ENCODE measurements around the gene SYNGR3. TPM values are rescaled to one million over a fixed set of nuclear protein-coding genes. Genes with fewer than 3 reads are reported as not detected.
A peak's percentile ranks its signal among the peaks of the same experiment; 100 is the strongest.

Gene SYNGR3
- total and polyA plus RNA-seq, 11 donors, result 0.19 to 2.7 (median 0.86) TPM

DNA sequence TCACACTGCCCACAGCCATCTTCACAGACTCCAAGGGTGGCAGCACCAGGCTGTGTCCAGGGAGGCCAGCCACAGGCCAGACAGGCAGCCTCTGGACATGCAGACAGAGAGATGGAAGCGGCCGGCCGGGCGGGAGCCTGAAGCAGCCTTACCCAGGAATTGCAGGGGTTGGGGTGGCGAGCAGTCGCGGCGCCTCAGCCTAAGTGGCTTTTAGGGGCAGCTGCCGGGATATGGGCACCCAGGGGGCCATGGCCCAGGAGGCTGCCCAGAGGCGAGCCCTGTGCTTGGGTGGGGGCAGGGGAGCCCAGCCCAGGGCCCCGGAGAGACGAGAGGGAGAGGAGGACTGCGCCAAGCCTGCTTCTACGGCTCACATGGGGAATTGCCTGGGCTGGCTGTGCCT, 35.5 kb downstream of the SYNGR3 start:
- no peak for DNase-seq
- intact Hi-C loops (cut with DNase I), result loop anchor here in 3 of 10 donors (2.0 to 10.0 kb wide), 2 partner anchors 22 to 60 kb away; partner anchors contain the start of genes NTHL1 (in 1 of the 3) and TSC2 (in 1 of the 3)
- peak overlapping the region in 3 of 12 donors; percentile 57 to 98 (median 90) for H3K4me3 ChIP-seq
- TF ChIP-seq, protein P1, sequence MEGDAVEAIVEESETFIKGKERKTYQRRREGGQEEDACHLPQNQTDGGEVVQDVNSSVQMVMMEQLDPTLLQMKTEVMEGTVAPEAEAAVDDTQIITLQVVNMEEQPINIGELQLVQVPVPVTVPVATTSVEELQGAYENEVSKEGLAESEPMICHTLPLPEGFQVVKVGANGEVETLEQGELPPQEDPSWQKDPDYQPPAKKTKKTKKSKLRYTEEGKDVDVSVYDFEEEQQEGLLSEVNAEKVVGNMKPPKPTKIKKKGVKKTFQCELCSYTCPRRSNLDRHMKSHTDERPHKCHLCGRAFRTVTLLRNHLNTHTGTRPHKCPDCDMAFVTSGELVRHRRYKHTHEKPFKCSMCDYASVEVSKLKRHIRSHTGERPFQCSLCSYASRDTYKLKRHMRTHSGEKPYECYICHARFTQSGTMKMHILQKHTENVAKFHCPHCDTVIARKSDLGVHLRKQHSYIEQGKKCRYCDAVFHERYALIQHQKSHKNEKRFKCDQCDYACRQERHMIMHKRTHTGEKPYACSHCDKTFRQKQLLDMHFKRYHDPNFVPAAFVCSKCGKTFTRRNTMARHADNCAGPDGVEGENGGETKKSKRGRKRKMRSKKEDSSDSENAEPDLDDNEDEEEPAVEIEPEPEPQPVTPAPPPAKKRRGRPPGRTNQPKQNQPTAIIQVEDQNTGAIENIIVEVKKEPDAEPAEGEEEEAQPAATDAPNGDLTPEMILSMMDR (IDR thresholded peaks at IDR 0.05), result no peak
- H3K36me3 ChIP-seq, result peaks cover 0 to 9% (median 6%) of the 10 kb centered on the region in 9 donors
- 91 to 95% (median 93%) methylated on average over 11 to 14 of the region's 14 CpGs for WGBS, 4 donors
- H3K27me3 ChIP-seq, result peaks cover 6 to 33% (median 16%) of the 10 kb centered on the region in 9 donors
- H3K4me1 ChIP-seq, result peaks cover 0 to 75% (median 46%) of the 10 kb centered on the region in 12 donors
- ATAC-seq, result no peak
- H3K27ac ChIP-seq, result peak overlapping the region in 7 of 12 donors; percentile 33 to 97 (median 91)
- H3K9me3 ChIP-seq, result no peaks in the 10 kb centered on the region

DNA sequence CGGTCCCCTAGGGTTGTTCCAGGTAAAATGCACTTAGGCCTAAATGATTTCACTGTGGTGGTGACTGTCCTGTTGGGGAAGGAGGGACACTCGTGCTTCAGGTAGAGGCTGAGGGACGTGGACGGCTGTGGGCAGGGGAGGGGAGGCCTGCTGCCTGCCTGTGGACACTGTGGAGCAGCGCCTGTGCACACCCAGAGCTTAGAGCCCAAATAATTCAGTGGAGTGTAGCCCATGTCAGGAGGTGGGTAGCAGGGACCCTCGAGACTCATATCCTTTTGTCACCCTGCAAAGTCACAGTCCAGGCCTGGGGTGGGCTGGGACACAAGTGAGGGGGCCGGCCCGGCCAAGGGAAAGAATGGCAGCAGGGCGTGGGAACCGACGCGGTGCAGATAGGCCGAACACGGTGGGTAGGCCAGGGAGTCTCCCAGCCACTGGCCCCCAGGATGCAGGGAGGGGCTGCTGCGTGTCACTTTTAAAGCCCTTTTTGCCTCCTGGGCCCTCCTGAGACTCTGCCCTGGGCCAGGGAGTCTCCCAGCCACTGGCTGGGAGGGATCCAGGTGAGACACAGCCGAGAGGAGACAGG, 36.2 kb downstream of the SYNGR3 start:
- Histone ChIP-seq H3K27ac (peak overlapping the region; percentile 62 to 97 (median 88)), H3K36me3 (peaks cover 0 to 14% (median 6%) of the 10 kb centered on the region in 9 donors), H3K4me1 (peaks cover 0 to 72% (median 40%) of the 10 kb centered on the region in 12 donors), H3K27me3 (peaks cover 0 to 28% (median 9%) of the 10 kb centered on the region in 9 donors), H3K4me3 (peak overlapping the region in 11 of 12 donors; percentile 42 to 98 (median 89)), H3K9me3 (no peaks in the 10 kb centered on the region)
- no peak for TF ChIP-seq POLR2A (IDR thresholded peaks at IDR 0.05)
- TF ChIP-seq, protein P1 (IDR thresholded peaks at IDR 0.05), result no peak
- ATAC-seq (no peak), DNase-seq (peak in 2 of 5 donors; percentile 30 to 43)
- intact Hi-C loops (cut with DNase I), result loop anchor here in 3 of 10 donors (2.0 to 10.0 kb wide), 2 partner anchors 21 to 59 kb away; partner anchors contain the start of genes NTHL1 (in 2 of the 3) and TSC2 (in 2 of the 3)
- WGBS, 4 donors, result 66 to 76% (median 66%) methylated on average over 16 of the region's 16 CpGs

DNA sequence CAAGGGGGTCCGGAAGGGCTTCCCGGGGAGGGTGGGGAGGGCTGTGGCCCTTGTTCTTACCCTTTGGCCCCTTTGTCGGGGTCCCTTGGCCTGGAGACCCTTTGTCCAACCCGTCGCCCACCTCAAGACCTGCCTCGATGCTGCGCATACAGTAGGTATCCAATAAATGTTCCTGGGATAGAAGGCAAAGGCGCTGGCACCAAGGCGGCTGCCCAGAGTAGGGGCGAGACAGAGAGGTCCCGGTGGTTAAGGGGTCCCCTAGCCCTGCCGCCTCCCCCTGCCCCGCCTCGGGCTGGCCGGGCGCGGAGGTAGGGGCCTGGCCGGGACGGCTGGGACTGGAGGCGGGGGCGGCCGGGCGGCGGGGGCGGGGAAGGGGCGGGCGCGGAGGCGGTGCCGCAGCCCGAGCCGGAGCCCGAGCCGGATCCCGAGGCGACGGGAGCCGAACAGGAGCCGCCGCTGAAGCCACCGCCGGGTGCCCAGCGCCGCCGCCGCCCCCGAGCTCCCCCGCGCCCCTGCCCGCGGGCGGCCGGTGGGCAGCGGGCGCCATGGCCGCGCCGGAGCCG, 36.8 kb downstream of the SYNGR3 start, which contains the start of gene NHERF2:
TSS of gene NHERF2 (plus strand) at position 442 of the 563 bp plus-strand sequence. CDS start at position 546, 104 bp downstream.
- intact Hi-C loops (cut with DNase I), result loop anchor here in 2 of 10 donors (2.0 to 10.0 kb wide), 2 partner anchors 20 to 58 kb away; partner anchors contain the start of genes NTHL1 (in 1 of the 2) and TSC2 (in 1 of the 2)
- Histone ChIP-seq H3K4me3 (peak within 1 kb of the TSS; percentile 70 to 98 (median 88)), H3K36me3 (peaks cover 0 to 20% (median 6%) of the 10 kb centered on the region in 9 donors), H3K4me1 (peaks cover 0 to 74% (median 40%) of the 10 kb centered on the region in 12 donors), H3K27me3 (peaks cover 0 to 22% (median 3%) of the 10 kb centered on the region in 9 donors), H3K27ac (peak within 1 kb of the TSS; percentile 66 to 98 (median 92)), H3K9me3 (no peaks in the 10 kb centered on the region)
- ATAC-seq, result peak in 3 of 4 donors; percentile 3 to 9 (median 9)
- TF ChIP-seq POLR2A (IDR thresholded peaks at IDR 0.05), result no peak
- TF ChIP-seq, protein P1 (IDR thresholded peaks at IDR 0.05), result no peak
- WGBS, 4 donors, result 7 to 18% (median 13%) methylated on average over 22 to 58 of the region's 59 CpGs
- DNase-seq, result peak in 3 of 5 donors; percentile 46 to 74 (median 62)
